ENCODE results near the gene SLC25A53.
"Not testable (repeated sequence)": the region's sequence is repeated elsewhere in the genome, so short reads cannot be mapped to it uniquely, and the experiment has no call there.

SLC25A53 gene

GRCh38 chrX:104134583-104135261 is 22.1 kb downstream of the SLC25A53 start:
- DNase-seq (ENCODE audit: low read depth) = no peak

GRCh38 chrX:104130808-104131207 is 26.0 kb downstream of the SLC25A53 start:
- DNase-seq (ENCODE audit: low read depth) = no peak

- DNase-seq (ENCODE audit: low read depth) = no peak
Measured at GRCh38 chrX:104126856-104127255, 30.0 kb downstream of the SLC25A53 start.

- no peak for DNase-seq (ENCODE audit: low read depth)
Measured at GRCh38 chrX:104122829-104123228, 34.0 kb downstream of the SLC25A53 start.

GRCh38 chrX:104118765-104119164 is 38.0 kb downstream of the SLC25A53 start:
- no peak for DNase-seq (ENCODE audit: low read depth)

GRCh38 chrX:104117759-104118158 is 39.0 kb downstream of the SLC25A53 start:
- no peak for DNase-seq (ENCODE audit: low read depth)

- DNase-seq (ENCODE audit: low read depth) = peak; percentile 14
Measured at GRCh38 chrX:104113222-104113965, 43.4 kb downstream of the SLC25A53 start.

- DNase-seq (ENCODE audit: low read depth) = no peak
Measured at GRCh38 chrX:104112326-104112951, 44.4 kb downstream of the SLC25A53 start, which contains the start of gene ZCCHC18. Gene ZCCHC18 (plus strand): TSS chrX:104112523. CDS start chrX:104114112, 1,589 bp downstream.

- not testable (repeated sequence) for DNase-seq (ENCODE audit: low read depth)
Measured at GRCh38 chrX:104110491-104111240, 46.1 kb downstream of the SLC25A53 start.

GRCh38 chrX:104108955-104109354 is 47.9 kb downstream of the SLC25A53 start:
- DNase-seq (ENCODE audit: low read depth) = no peak

- DNase-seq (ENCODE audit: low read depth) = no peak
Measured at GRCh38 chrX:104105330-104106262, 51.2 kb downstream of the SLC25A53 start.

- DNase-seq (ENCODE audit: low read depth) = no peak
Measured at GRCh38 chrX:104104676-104105075, 52.1 kb downstream of the SLC25A53 start.

GRCh38 chrX:104098919-104099318 is 57.9 kb downstream of the SLC25A53 start:
- no peak for DNase-seq (ENCODE audit: low read depth)

- DNase-seq (ENCODE audit: low read depth) = no peak
Measured at GRCh38 chrX:104098151-104098808, 58.5 kb downstream of the SLC25A53 start.

- DNase-seq (ENCODE audit: low read depth) = no peak
Measured at GRCh38 chrX:104085919-104086318, 70.9 kb downstream of the SLC25A53 start.

- DNase-seq (ENCODE audit: low read depth) = no peak
Measured at GRCh38 chrX:104085477-104085876, 71.3 kb downstream of the SLC25A53 start.

- no peak for DNase-seq (ENCODE audit: low read depth)
Measured at GRCh38 chrX:104084534-104085277, 72.1 kb downstream of the SLC25A53 start.

- DNase-seq (ENCODE audit: low read depth) = no peak
Measured at GRCh38 chrX:104084063-104084462, 72.7 kb downstream of the SLC25A53 start.

GRCh38 chrX:104077854-104078253 is 79.0 kb downstream of the SLC25A53 start:
- DNase-seq (ENCODE audit: low read depth) = not testable (repeated sequence)
